GM21528 (cell line): ENCODE measurements around the gene TUBB3.
A peak's percentile ranks its signal among the peaks of the same experiment; 100 is the strongest.
"Not testable (repeated sequence)": the region's sequence is repeated elsewhere in the genome, so short reads cannot be mapped to it uniquely, and the experiment has no call there.

Experiments used
- ATAC-seq: cut with Tn5 transposase; IDR thresholded peaks from one replicate; pipeline ENCODE4 v1.9.1; 2021; ENCODE audit warnings: mild to moderate bottlenecking, moderate library complexity; ENCODE audit not compliant: unreplicated experiment, low FRiP score

The TUBB3 gene

DNA sequence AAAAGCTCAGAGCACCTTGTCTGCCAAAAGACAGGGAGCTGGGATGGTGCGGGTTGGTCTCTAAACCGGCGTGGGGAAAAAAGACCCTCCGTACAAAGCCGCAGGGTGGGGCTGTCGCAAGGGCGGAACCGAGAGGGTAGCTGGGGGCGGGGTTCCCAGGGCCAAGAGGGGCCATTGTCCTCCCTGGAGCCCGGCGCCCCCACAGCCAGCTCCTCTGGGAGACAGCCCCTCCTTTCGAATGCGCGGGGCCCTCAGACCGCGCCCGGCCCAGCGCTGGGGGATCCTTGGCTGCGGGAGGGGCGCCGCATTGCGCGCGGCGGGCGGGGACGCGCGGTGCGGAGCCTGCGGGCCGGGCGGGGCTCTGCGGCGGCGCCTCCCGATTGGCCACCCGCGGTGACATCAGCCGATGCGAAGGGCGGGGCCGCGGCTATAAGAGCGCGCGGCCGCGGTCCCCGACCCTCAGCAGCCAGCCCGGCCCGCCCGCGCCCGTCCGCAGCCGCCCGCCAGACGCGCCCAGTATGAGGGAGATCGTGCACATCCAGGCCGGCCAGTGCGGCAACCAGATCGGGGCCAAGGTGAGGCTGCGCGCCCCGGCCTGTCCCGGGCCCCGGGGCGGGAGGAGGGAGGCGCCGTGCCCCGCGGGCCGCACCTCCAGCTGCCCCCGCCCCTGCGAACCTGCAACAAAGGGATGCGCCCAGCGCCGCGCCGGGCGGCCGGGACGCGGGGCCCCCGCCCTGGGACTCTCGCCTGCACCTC lies at the start of gene TUBB3:
TSS of gene TUBB3 (plus strand) at position 459 of the 756 bp plus-strand sequence. CDS start at position 519, 60 bp downstream.
- no peak for ATAC-seq

DNA sequence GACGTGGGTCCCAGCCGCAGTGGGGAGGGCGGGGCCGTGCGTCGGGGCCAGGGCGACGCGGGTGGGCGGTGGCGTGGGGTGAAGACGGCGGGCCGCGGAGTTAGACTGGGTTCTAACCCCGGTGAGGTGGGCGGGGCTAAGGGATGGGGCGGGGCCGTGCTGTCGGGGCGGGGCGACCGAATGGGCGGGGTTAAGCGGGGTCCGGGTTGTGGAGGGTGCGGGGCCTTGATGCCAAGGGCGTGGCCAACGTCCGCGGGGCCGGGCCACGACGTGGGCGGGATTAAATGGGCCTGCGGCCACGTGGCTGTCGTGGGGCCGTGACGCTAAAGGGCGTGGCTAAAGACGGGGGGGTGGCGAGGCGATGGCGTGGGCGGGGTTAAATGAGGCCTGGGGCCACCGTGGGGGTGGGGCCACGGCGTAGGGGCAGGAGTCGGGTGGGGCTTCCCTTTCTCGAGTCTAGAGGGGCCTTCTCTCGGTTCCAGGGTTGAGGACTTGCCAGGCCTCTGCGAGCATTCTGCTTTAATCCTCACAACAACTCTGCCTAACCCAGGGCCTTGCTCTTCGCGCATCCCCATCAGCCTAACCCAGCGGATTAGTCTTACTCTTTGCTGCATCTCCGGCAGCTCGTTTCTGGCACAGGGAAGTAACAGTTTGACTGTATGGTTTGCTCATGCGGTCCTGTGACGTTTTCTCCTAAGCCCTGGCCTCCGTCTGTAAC lies 49.0 kb upstream of the TUBB3 start:
- ATAC-seq, result peak; percentile 61

DNA sequence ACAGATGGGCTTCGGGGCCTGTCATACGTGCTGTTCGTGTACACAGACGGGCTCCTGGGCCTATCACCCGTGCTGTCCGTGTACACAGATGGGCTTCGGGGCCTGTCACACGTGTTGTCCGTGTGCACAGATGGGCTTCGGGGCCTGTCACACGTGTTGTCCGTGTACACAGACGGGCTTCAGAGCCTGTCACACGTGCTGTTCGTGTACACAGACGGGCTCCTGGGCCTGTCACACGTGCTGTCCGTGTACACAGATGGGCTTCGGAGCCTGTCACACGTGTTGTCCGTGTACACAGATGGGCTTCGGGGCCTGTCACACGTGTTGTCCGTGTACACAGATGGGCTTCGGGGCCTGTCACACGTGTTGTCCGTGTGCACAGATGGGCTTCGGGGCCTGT lies 44.0 kb upstream of the TUBB3 start:
- not testable (repeated sequence) for ATAC-seq

DNA sequence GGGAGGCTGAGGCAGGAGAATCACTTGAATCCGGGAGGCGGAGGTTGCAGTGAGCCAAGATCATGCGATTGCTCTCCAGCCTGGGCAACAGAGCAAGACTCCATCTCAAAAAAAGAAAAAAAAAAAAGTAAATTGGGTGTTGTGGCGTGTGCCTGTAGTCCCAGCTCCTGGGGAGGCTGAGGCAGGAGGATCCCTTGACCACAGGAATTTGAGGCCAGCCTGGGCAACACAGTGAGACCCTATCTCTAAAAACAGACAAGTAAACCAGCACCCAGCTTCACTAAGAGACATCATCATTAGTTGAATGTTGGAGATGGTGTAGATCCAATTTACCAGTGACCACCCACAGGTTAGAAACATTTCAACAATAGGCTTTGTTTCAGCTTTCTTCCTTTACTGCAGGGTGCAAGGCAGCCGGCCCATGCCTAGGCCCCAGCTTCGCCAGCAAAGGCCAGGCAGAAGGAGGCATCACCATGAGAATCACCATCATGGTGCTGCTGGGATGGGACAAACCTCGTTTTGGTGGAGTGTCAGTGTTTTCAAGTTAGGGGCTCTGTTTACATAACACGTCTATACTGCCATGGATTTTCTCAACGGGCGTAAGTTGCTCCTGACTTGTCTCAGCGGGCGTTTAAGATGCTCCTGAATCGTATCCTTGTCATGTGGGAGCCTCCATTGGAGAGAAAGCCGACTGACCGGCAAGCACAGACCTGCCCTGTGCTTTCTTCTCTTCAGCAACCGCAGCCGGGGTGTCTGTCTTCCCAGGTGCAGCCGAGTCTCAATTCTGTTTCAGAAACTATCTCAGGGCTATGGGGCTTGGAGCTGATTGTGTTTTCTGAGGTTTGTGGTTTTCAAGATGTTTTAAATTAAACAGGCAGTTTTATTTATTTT lies 42.4 kb upstream of the TUBB3 start:
- ATAC-seq, result no peak

DNA sequence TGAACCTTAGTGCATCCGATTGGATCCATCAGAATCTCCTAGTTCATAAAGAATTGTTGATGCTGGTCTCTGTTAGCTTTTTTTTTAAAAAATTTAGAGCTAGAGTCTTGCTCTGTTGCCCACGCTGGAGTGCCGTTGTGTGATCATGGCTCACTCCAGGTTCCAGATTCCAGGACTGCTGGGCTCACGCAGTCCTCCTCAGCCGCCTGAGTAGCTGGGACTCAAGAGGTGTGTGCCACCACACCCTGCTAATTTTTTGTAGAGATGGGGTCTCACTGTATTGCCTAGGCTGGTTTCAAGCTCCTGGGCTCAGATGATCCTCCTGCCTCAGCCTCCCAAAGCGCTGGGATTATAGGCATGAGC lies 41.8 kb upstream of the TUBB3 start:
- ATAC-seq, result no peak

DNA sequence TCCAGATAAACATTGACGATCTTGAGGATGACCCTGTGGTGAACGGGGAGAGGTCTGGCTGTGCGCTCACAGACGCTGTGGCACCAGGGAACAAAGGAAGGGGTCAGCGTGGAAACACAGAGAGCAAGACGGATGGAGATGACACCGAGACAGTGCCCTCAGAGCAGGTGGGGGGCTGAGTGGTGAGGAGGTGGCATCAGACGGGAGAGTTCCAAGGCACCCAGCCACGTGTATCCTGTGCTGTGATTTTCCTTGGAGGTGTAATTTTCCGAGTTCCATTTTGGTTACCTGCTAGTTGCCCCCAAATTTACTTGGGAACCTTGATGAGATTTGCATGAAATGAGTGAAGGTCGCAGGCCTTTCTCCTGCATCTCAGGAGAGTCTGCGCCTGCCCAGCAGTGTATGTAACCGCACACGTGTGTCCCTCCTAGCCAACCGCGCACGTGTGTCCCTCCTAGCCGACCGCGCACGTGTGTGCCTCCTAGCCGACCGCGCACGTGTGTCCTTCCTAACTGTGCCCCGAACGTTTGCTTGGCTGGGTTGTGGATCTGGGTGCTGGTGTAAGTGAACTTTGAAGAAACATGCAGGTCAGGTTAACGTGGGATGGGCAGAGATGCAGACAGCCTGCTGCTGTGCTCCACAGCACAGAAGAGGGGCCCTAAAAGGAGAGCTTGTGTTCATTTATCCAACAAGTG lies 39.6 kb upstream of the TUBB3 start:
- ATAC-seq, result no peak

DNA sequence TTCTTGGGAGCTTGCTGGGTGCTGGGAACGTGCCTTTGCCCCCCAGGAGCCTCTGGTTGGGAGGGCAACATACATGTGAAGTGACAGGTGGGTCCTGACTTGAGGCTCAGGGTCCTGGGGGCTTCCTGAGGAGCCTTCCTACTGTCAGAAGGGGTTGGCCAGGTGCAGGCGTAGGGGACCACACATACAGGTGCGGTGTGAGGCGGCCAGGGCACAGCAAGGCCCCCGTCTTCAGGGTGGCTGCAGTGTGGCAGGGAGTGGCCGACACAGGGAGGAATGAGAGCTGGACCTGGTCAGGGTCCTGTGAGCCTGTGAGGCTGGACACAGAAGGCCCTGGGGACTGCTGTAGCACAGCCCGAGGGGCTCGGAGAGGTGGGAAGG lies 39.1 kb upstream of the TUBB3 start:
- no peak for ATAC-seq

DNA sequence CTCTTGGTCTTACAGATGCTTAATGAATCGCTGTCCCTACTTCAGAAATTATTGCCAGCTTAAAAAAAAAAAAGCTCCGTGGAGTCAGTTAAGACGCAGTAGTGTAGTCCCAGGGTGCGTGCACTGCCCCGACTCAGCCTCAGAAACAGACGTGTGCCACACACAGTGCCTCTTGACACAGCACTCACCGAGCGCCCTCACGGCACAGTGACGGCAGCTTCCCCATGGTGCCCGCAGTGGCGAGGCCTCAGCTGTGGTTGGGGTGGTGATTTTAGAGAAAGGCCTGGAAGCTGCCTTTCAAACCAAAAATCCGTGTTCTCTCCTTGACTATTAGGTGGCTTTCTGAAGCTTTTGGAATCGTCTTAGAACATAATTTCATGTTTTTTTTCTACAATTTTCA lies 35.9 kb upstream of the TUBB3 start:
- ATAC-seq, result no peak

DNA sequence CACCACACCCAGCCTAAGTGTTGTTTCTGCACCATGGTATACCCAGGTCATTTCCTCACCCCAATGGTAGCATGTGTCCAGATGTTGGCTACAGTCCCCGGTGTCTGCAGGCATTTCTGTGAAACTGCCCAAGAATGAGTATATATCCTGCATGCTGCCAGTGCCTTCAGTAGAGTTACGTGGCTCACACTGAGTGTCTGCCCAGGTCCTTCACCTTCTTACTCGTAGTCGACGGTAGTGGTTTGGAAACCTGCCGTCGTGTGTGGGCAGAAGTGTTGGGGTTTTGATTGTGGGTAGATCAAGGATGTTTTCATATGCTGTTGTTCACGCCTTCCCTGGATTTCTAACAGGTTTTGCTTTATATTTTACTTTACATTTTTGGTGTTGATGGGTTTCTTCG lies 32.9 kb upstream of the TUBB3 start:
- no peak for ATAC-seq

DNA sequence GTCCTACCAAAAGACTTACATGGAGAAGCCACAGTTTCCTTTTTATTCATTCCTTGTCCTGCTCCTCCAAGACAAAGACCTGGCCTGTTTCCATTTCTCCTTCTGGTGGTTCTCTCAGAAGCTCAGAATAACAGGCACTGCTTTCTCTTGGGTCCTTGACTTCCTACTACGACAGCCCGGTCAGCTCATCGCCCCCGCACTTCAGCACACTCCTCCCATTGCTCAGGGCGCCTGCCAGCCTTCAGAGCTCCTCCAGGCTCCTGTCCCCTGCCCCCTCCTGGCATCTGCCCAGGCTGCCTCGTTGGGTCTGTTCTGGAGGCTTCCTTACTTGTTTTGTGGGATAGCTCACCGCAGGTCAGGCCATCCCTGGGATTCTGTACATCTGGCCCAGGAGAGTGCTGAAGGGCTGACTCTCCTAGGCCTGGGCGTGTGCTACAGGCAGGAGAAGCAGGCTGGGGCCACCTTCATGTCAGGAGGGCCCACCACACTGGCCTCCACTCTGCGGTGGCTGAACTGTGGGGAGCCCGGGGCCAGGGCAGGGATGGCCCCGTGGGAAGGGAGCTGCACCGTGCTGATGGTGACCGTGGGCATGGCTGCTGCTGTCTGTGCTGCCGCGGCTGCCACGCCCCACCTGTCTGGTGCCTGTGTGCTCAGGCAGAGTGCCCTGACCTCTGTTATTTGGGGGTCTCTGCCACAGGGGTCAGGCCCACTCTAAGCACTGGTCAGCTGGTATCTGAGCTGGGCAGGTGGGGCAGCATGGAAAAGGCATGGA lies 32.1 kb upstream of the TUBB3 start:
- ATAC-seq, result no peak

DNA sequence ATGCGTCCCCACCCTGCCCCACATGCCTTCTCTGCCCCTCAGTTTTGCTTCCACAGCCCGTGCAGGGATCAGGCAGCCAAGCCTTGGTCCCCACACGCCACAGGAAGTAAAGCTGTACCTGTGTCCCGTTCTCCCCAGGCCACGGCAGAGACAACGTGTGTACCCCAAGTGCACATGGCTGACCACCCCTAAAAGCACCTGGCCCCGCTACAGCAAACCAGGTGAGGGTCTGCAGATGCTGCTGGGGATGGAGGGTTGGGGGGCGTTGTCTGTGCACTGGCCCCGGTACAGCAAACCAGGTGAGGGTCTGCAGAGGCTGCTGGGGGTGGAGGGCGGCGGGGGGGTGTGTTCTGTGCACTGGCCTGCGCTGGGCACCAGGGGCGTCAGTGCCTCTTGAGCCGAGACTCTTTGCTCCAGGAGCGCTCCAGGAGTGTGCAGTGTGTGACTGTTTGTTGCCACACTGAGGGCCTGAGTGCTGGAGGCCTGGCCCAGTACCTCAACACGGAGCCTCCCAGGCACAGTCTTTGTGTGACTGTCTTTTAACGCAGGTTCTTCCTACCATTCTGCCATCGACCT lies 31.0 kb upstream of the TUBB3 start:
- no peak for ATAC-seq

DNA sequence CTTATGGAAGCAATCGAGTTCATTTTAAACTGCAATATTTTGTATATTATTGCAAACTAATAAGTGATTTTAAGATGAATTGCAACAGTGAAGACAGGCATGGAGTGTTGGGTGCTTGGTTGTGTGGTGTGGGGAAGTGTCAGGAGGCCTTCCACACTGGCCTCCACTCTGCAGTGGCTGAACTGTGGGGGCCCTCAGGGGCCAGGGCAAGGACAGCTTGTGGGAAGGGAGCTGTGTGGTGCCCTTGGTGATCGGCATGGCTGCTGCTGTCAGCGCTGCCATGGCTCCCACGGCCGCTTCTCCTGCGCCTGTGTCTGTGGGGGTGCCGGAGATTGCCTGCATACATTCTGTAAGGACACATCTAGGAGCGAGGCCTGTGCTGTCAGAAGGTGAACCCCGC lies 30.5 kb upstream of the TUBB3 start:
- no peak for ATAC-seq

DNA sequence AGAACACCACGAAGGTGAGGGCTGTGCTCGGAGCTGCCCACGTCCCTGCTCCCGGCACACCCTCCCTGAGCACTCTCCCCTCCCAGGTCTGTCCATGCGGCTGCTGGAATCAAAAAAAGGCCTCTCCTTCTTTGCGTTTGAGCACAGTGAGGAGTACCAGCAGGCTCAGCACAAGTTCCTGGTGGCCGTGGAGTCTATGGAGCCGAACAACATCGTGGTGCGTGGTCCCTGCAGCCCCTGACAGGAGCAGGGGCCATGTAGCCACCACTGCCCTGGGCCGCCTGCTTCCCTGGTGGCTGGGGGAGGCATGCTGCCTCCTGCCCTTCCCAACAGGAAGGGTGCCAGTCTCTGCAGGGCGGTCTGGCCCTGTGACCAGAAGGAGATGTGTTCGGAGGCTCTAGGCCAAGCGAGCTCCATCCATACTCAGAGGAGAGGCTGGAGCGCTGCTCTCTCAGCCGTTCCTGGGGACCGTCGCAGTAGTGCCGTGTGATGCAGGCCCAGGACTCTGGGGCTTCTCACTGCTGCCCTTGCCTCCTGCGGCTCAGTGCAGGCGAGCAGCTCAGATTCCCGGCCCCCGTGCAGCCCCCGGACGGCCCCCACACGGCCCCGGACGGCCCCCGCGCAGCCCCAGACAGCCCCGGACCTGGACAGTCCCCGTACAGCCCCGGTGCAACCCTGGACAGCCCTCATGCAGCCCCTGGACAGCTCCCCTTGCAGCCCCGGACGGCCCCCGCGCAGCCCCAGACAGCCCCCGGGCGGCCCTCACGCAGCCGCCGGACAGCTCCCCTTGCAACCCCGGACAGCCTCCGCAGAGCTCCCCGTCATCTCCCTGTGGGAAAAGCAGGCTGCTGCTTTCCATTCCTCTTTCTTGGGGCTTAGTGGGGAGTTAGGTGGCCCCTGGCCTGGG lies 29.2 kb upstream of the TUBB3 start:
- no peak for ATAC-seq

DNA sequence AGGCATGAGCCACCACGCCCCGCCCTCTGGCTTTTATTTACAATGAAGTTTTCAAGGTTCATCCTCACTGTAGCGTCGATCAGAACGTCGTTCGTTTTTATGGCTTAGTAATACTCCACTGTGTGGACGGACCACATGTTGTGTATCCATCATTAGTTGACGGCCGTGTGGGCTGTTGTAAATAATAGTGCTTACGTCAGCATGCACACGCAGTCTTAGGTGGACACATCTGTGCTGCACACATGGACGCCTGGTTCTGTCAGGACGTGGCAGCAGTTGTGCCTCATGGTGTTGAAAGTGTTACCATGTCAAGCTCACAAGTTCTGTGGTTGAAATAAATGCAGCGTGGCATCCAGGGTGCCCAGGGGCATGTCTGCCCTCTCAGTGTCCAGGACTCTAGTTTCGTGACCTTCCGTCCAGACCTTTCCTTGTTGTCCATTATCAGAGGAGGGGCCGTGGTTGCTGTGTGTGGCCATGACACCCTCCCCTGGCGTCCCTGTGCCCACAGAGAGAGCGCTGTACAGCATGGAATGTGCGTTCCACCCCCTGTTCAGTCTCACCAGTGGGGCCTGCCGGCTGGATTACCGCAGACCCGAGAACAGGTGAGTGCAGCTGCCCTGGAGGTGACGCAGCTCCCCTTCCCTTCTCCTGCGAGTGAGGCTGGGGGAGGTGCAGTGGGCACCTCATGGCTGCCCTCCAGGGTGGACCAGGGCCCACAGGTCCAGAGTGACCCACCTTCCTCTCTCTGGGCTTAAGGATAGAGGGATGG lies 27.5 kb upstream of the TUBB3 start:
- ATAC-seq, result no peak

DNA sequence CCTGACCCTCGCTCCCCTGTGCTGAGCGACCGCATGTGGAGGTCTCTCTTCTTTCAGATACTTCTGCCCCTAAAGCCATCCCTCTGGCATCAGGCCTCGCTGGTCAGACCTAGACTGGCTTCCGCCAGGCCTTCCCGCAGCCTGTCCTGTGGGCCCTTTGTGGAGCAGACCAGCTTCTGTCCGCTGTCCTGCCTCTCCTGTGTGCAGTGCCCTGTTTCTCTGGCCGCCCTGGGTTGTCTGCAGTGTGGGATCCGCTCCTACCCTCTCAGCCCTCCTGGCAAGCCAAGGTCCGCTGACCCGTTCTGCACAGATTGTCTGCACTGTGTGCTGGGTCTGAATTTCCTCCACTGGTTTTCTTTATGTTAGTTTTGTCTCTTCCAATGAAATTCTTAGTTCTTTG lies 25.9 kb upstream of the TUBB3 start:
- ATAC-seq, result no peak

DNA sequence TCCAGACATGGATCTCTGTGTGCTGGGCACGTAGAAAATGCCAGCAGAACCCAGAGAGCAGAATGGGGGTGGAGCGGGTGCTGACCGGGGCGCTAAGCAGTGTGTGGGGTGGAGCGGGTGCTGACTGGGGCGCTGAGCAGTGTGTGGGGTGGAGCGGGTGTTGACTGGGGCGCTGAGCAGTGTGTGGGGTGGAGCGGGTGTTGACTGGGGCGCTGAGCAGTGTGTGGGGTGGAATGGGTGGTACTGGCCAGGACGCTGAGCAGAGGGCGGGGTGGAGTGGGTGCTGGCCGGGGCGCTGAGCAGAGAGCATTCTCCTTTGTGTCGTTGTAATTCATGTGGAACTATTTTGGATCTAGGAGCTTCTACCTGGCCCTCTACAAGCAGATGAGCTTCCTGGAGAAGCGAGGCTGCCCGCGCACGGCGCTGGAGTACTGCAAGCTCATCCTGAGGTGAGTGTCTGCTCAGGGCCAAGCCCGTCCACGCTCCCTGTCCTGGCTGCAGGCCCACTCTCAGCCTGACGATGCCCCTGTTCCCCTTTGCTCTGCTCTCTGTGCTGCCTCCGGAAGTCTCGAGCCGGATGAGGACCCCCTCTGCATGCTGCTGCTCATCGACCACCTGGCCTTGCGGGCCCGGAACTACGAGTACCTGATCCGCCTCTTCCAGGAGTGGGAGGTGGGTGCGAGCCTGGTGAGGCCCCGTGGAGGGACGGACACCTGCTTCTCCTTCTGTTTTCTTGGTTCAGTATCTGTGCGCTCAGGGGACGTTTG lies 24.8 kb upstream of the TUBB3 start:
- no peak for ATAC-seq

DNA sequence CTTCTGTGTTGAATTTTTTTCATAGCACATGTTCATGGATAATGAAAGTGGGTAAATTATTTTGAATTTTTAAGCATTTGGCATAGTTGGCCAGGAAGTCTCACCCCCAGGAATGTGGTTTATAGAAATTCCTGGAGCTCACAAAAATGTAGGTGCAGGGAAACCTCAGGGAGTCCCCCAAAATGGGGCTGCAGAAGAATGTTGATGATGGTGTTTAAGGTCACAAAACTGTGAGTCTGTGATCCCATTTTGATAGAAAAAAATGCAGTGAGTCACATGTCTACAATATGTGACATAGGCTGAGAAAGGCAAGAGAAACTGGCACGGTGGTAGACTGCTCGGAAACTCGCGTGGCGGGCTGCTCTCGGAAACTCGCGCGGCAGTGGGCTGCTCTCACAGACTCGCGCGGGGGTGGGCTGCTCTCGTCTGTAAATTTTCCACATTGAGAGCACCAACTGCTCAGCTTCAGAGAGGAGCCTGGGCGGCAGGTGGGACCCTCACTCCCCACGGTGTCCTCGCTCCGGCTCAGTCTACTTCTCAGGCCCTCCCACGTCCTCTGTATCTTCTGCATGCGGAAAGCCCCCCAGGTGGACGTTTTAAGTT lies 23.2 kb upstream of the TUBB3 start:
- ATAC-seq, result no peak
